OCI-LY7 (cell line): ENCODE measurements around the gene MRC1. TPM values are rescaled to one million over a fixed set of nuclear protein-coding genes. Genes with fewer than 3 reads are reported as not detected.

Experiments used
- BruUV-seq: library from RNA; stranded (reverse); fragments of 400-500 nt; replicated peaks from 2 replicates; lab custom pipeline; 2021; lab: Mats Ljungman, UMichigan
- CTCF ChIA-PET: fragments of 300-600 bp; sonication (Branson Sonifier 250); formaldehyde crosslinking; loops from one replicate; lab custom pipeline; 2022; ENCODE audit warnings: antibody characterized with exemption; ENCODE audit not compliant: unreplicated experiment; lab: Charles Lee
- POLR2A ChIA-PET: fragments of 300-600 bp; sonication (Branson Sonifier 250); formaldehyde crosslinking; loops from one replicate; lab custom pipeline; 2022; ENCODE audit warnings: antibody characterized with exemption; lab: Charles Lee
- DNase-seq: peaks from one replicate; pipeline ENCODE4 v3.0.0-alpha.2; 2015; ENCODE audit warnings: low spot score
- H2AFZ ChIP-seq: fragments of 200-600 bp; sonication (generic), shearing (Covaris generic); 2 replicates; pipeline ENCODE4 v1.6.1; 2014; ENCODE audit warnings: mild to moderate bottlenecking, antibody characterized with exemption, low read length, moderate library complexity
- H3K27ac ChIP-seq: fragments of 200-600 bp; sonication (generic); 2 replicates; pipeline ENCODE4 v1.5.1; 2014; ENCODE audit warnings: mixed run types, low read depth, mild to moderate bottlenecking, moderate library complexity, low read length, inconsistent platforms; ENCODE audit not compliant: poor library complexity, severe bottlenecking
- H3K36me3 ChIP-seq: fragments of 200-600 bp; sonication (generic); 2 replicates; pipeline ENCODE4 v1.6.1; 2014; ENCODE audit warnings: mild to moderate bottlenecking, antibody characterized with exemption, low read length, moderate library complexity, mixed read lengths; ENCODE audit not compliant: insufficient read depth
- H3K4me1 ChIP-seq: fragments of 200-600 bp; sonication (generic); 2 replicates; pipeline ENCODE4 v1.5.1; 2014; ENCODE audit warnings: mild to moderate bottlenecking, low read length; ENCODE audit not compliant: insufficient read depth, poor library complexity, severe bottlenecking
- H3K4me2 ChIP-seq: fragments of 200-600 bp; sonication (generic); 2 replicates; pipeline ENCODE4 v1.6.1; 2014; ENCODE audit warnings: mild to moderate bottlenecking, low read length
- H3K4me3 ChIP-seq: fragments of 200-600 bp; sonication (generic); 2 replicates; pipeline ENCODE4 v1.5.1; 2014; ENCODE audit warnings: mild to moderate bottlenecking, low read depth, low read length; ENCODE audit not compliant: poor library complexity, severe bottlenecking
- H3K79me2 ChIP-seq: fragments of 200-600 bp; sonication (generic); 2 replicates; pipeline ENCODE4 v1.6.1; 2016; ENCODE audit warnings: low read depth, mild to moderate bottlenecking, low read length, moderate library complexity, mixed read lengths; ENCODE audit not compliant: insufficient read depth
- H3K9me2 ChIP-seq: fragments of 200-600 bp; sonication (generic); 2 replicates; pipeline ENCODE4 v1.6.1; 2016; ENCODE audit warnings: mild to moderate bottlenecking, low read length, mixed read lengths; ENCODE audit not compliant: insufficient read depth
- H3K9me3 ChIP-seq: fragments of 200-600 bp; sonication (generic); 2 replicates; pipeline ENCODE4 v1.6.1; 2014; ENCODE audit warnings: mild to moderate bottlenecking, mixed run types, low read length, mixed read lengths
- H4K20me1 ChIP-seq: fragments of 200-600 bp; sonication (generic); 2 replicates; pipeline ENCODE4 v1.6.1; 2014; ENCODE audit warnings: mild to moderate bottlenecking, antibody characterized with exemption, low read length, moderate library complexity, mixed read lengths; ENCODE audit not compliant: insufficient read depth
- CTCF ChIP-seq: fragments of 200-600 bp; sonication (generic); conservative IDR thresholded peaks from 2 replicates; pipeline ENCODE4 v1.5.1; 2014; ENCODE audit warnings: mild to moderate bottlenecking, antibody characterized with exemption, low read length, moderate library complexity, mixed read lengths
- EZH2phosphoT487 ChIP-seq: fragments of 200-600 bp; sonication (generic); IDR thresholded peaks from 2 replicates; pipeline ENCODE4 v1.6.1; 2018; ENCODE audit warnings: low read depth, borderline replicate concordance, mild to moderate bottlenecking, mixed run types, antibody characterized with exemption, low read length, moderate library complexity, mixed read lengths
- intact Hi-C: fragments of 100-400 bp; cut with micrococcal nuclease; formaldehyde crosslinking; loops from one replicate; pipeline ENCODE4 v1.10.0; 2022; ENCODE audit not compliant: unreplicated experiment
- total RNA-seq, 2 experiments: library from RNA; depleted of rRNA in 1 of 2; stranded (reverse); fragments of >200 nt in 1 of 2; shearing (Covaris generic) in 1 of 2; gene quantifications; 2 replicates each; pipeline ENCODE4 v1.2.3, GENCODE V29; 2014 to 2022

MRC1 gene
- total RNA-seq, 2 experiments from 2014 or later: not detected

- H3K9me3 ChIP-seq: no peaks in the 10 kb centered on the region
- CTCF ChIA-PET: no interaction called here
- no peaks in the 10 kb centered on the region for H4K20me1 ChIP-seq
- no peak overlapping the region for H3K4me2 ChIP-seq
- H3K36me3 ChIP-seq: no peaks in the 10 kb centered on the region
- no peaks in the 10 kb centered on the region for H3K4me1 ChIP-seq
- no peak overlapping the region for H3K4me3 ChIP-seq
- no peak overlapping the region for H2AFZ ChIP-seq
- no peak for TF ChIP-seq EZH2phosphoT487
- no peak for TF ChIP-seq CTCF
- H3K27ac ChIP-seq: no peak overlapping the region
- H3K9me2 ChIP-seq: no peaks in the 10 kb centered on the region
- intact Hi-C loops: no loop called here
- BruUV-seq: no TSS peak
- POLR2A ChIA-PET: interaction anchor here (0.7 kb wide), 2 partner anchors 16 to 1972 kb away, joined by 3 to 5 read pairs; no protein-coding TSS in a partner anchor
- no peaks in the 10 kb centered on the region for H3K79me2 ChIP-seq
- no peak for DNase-seq
Measured at GRCh38 chr10:17854044-17854652, 45.0 kb downstream of the MRC1 start.

- ChIA-PET CTCF (no interaction called here), POLR2A (no interaction called here)
- Histone ChIP-seq H3K4me3 (no peak overlapping the region), H3K4me2 (no peak overlapping the region), H3K79me2 (no peaks in the 10 kb centered on the region), H3K9me3 (no peaks in the 10 kb centered on the region), H3K27ac (no peak overlapping the region), H3K4me1 (no peaks in the 10 kb centered on the region), H3K9me2 (no peaks in the 10 kb centered on the region), H4K20me1 (no peaks in the 10 kb centered on the region), H3K36me3 (no peaks in the 10 kb centered on the region), H2AFZ (no peak overlapping the region)
- TF ChIP-seq EZH2phosphoT487: no peak
- no peak for TF ChIP-seq CTCF
- BruUV-seq: no TSS peak
- DNase-seq: no peak
- intact Hi-C loops: no loop called here
Measured at GRCh38 chr10:17857040-17857439, 47.9 kb downstream of the MRC1 start.

- no TSS peak for BruUV-seq
- H3K27ac ChIP-seq: no peak overlapping the region
- no peaks in the 10 kb centered on the region for H4K20me1 ChIP-seq
- TF ChIP-seq EZH2phosphoT487 (no peak), CTCF (no peak)
- H3K79me2 ChIP-seq: no peaks in the 10 kb centered on the region
- no peak overlapping the region for H3K4me3 ChIP-seq
- POLR2A ChIA-PET: no interaction called here
- H3K4me1 ChIP-seq: no peaks in the 10 kb centered on the region
- no peak overlapping the region for H3K4me2 ChIP-seq
- no peaks in the 10 kb centered on the region for H3K9me3 ChIP-seq
- CTCF ChIA-PET: no interaction called here
- no peak for DNase-seq
- H3K9me2 ChIP-seq: no peaks in the 10 kb centered on the region
- no peaks in the 10 kb centered on the region for H3K36me3 ChIP-seq
- intact Hi-C loops: no loop called here
- H2AFZ ChIP-seq: no peak overlapping the region
Measured at GRCh38 chr10:17859492-17860156, 50.5 kb downstream of the MRC1 start.
